ENCODE results near the gene ATG4B. TPM values are rescaled to one million over a fixed set of nuclear protein-coding genes. Genes with fewer than 3 reads are reported as not detected.

The ATG4B gene
- total RNA-seq, 1 donor from 2014 or later = 62.7 TPM

DNA sequence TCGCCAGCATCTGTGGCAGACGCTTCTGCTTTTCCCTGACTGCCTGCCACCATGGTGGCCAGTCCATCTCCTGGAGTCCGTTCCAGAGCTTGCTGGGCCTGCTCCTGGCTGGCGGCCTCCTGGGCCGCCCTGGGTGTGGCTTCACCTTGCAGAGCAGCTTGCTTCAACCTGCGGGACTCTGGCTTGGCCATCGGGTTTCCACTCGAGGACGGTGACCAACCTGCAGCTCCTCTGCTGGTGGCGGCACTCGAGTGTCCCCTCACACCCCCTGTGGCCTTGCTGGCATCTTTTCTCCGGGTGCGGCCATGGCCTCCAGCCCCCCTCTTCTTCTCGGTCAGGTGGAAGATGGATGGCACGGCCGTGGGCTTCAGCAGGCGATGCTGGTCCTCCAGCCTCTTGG lies 3.9 kb upstream of the ATG4B start:
- DNase-seq (no peak), ATAC-seq (no peak)
- intact Hi-C loops (cut with DNase I) = no loop called here
- Histone ChIP-seq H3K4me1 (peaks cover 25% of the 10 kb centered on the region), H3K27me3 (ENCODE audit: low read depth) (no peaks in the 10 kb centered on the region), H3K36me3 (peaks cover 53% of the 10 kb centered on the region), H3K27ac (no peak overlapping the region), H3K4me3 (no peak overlapping the region), H3K9me3 (no peaks in the 10 kb centered on the region)
- TF ChIP-seq, protein P1, sequence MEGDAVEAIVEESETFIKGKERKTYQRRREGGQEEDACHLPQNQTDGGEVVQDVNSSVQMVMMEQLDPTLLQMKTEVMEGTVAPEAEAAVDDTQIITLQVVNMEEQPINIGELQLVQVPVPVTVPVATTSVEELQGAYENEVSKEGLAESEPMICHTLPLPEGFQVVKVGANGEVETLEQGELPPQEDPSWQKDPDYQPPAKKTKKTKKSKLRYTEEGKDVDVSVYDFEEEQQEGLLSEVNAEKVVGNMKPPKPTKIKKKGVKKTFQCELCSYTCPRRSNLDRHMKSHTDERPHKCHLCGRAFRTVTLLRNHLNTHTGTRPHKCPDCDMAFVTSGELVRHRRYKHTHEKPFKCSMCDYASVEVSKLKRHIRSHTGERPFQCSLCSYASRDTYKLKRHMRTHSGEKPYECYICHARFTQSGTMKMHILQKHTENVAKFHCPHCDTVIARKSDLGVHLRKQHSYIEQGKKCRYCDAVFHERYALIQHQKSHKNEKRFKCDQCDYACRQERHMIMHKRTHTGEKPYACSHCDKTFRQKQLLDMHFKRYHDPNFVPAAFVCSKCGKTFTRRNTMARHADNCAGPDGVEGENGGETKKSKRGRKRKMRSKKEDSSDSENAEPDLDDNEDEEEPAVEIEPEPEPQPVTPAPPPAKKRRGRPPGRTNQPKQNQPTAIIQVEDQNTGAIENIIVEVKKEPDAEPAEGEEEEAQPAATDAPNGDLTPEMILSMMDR (IDR thresholded peaks at IDR 0.05) = no peak

DNA sequence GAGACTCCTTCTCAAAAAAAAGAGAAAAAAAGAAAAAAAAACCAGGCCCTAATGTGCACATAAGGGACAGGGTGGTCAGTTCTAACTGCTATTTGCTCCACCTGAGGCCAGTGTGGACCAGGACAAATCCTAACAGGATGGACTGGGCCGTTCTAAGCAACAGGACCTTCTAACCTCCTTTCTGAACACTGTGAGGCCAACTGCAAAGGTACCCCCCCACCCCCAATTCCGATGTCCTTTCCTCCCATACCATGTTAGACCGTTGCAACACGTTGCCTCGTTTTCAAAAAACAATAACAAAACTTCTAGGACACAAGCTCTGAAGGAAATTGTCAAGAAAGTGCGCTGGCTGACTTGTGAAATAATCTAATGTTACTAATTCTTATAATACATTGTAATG lies 1.7 kb upstream of the ATG4B start:
- peak overlapping the region; percentile 99 for H3K27ac ChIP-seq
- no peaks in the 10 kb centered on the region for H3K9me3 ChIP-seq
- H3K36me3 ChIP-seq = peaks cover 40% of the 10 kb centered on the region
- ATAC-seq (no peak), DNase-seq (no peak)
- TF ChIP-seq, protein P1 (IDR thresholded peaks at IDR 0.05) = no peak
- intact Hi-C loops (cut with DNase I) = no loop called here
- H3K4me3 ChIP-seq = peak overlapping the region; percentile 84
- H3K4me1 ChIP-seq = peaks cover 46% of the 10 kb centered on the region
- H3K27me3 ChIP-seq (ENCODE audit: low read depth) = no peaks in the 10 kb centered on the region

DNA sequence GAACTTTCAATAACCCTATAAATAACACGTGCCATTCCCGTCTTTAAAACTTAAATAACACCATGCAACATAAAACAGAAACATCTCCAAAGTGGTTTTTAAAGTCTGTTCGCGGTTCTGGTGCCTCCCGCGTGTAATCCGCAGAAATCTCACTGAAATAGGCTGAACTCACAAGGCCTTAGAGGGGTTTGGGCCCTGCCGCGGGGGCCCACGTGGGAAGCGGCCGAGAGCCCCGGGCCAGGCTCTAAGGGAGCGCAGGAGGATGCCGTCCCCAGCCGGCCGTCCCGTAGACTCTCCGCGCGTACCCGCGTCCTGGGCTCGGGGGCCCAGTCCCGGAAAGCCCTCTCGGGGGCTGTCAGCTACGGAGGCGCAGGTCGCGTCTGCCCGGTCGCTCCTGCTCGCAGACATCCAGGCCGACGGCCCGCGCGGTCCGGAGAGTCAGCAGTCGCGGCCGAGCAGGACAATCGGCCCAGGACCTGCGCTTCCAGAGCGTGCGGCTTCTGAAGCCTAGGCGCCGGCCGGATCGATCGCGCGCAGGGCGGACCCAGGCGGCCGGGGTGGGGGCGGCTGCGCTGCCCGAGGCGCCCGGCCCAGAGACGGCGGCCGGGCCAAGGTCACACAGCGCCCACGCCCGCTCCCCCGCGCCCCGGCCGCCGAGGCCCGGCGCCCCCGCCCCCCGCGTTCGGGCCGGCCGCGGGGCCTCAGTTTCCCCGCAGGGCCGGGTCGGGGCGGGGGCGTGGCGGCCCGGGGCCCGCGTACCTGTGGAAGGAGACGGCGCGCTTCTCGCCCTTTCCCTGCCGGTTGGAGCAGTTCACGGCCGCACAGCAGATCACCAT lies 1.1 kb upstream of the ATG4B start:
- H3K4me1 ChIP-seq = peaks cover 49% of the 10 kb centered on the region
- peak overlapping the region; percentile 84 for H3K4me3 ChIP-seq
- no peaks in the 10 kb centered on the region for H3K27me3 ChIP-seq (ENCODE audit: low read depth)
- peak overlapping the region; percentile 99 for H3K27ac ChIP-seq
- peaks cover 34% of the 10 kb centered on the region for H3K36me3 ChIP-seq
- intact Hi-C loops (cut with DNase I) = no loop called here
- TF ChIP-seq, protein P1 (IDR thresholded peaks at IDR 0.05) = no peak
- ATAC-seq (peak; percentile 31 to 46), DNase-seq (peak; percentile 68)
- H3K9me3 ChIP-seq = no peaks in the 10 kb centered on the region

DNA sequence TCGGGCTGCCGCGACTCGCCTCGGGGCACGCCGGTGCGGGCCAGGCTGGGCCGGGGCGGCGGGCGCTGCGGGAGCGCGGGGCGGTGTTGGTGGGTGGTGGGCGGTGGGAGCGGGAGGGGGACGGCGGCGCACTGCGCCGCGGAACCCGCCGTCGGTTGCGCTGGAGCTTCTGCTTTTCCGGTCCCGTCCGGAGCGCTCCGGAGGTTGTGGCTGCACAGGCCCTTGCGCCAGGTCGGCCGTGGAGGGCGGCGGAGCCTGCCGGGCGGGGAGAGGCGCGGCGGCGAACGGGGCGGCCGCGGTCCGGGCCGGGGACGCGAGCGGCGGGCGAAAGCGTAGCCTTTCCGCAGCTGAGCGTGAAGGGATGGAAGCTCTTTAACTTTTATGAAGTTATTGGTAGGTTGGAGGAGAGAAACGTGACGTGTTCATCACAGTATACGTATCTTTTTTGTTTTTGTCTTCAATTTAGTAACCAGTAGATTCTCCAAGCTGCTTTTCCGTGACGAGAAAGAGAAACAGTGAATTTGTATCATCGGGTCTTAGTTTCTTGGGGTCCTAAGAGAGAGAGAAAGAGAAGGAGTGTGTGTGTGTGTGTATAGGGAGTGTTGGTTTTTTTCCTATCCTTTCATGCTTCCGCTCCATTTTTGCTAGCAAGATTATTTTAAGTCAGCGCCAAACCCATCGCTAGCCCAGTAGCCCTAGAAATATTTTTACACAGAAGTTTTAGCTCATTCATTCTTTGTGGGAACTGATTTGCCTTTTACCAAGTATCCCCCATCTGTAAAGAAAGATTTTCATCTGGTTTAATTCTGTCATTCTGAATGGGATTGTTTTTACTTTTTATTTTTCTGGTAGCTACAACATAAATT lies 535 bp downstream of the ATG4B start:
- H3K27ac ChIP-seq = peak overlapping the region; percentile 99
- no peaks in the 10 kb centered on the region for H3K27me3 ChIP-seq (ENCODE audit: low read depth)
- peaks cover 59% of the 10 kb centered on the region for H3K4me1 ChIP-seq
- peaks cover 18% of the 10 kb centered on the region for H3K36me3 ChIP-seq
- H3K9me3 ChIP-seq = no peaks in the 10 kb centered on the region
- H3K4me3 ChIP-seq = peak overlapping the region; percentile 84
- TF ChIP-seq, protein P1 (IDR thresholded peaks at IDR 0.05) = no peak
- intact Hi-C loops (cut with DNase I) = no loop called here
- ATAC-seq (peak; percentile 21 to 27), DNase-seq (peak; percentile 65)

DNA sequence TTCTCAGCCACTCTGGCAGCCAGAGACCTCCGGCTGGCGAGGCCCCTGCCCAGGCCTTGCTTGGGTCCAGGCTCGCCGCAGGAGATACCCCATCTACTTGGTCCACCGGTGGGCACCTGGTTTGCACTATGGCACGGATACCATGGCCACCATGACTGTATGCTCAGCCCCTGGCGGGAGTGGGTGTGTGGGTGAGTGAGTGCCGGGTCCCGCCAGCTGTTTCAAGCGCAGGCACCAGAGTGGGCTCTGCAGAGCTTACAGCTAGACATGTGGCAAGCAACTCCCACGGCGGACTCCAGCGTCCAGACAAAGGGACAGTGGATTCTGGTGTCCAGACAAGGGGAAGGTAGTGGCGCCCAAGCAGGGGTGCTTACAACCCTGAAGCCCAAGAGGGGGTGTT lies 1.4 kb downstream of the ATG4B start:
- no peak overlapping the region for H3K27ac ChIP-seq
- no peaks in the 10 kb centered on the region for H3K27me3 ChIP-seq (ENCODE audit: low read depth)
- H3K9me3 ChIP-seq = no peaks in the 10 kb centered on the region
- intact Hi-C loops (cut with DNase I) = no loop called here
- H3K36me3 ChIP-seq = peaks cover 8% of the 10 kb centered on the region
- TF ChIP-seq, protein P1 (IDR thresholded peaks at IDR 0.05) = no peak
- H3K4me1 ChIP-seq = peaks cover 59% of the 10 kb centered on the region
- H3K4me3 ChIP-seq = peak overlapping the region; percentile 84
- ATAC-seq (no peak), DNase-seq (no peak)

Data from lower lobe of right lung (tissue), 2 donors.